SK-N-SH treated with all-trans-retinoic acid at 6 μM for 48 hours (cell line): ENCODE data around the gene PPP1R12A.

Experiments
- ATAC-seq: fragments of 200-7000 bp; cut with Tn5 transposase; 3 replicates; pipeline ENCODE4 v1.9.1; 2020; ENCODE audit warnings: mild to moderate bottlenecking, moderate library complexity
- ARNTL ChIP-seq: fragments of 450-650 bp; formaldehyde crosslinking; IDR thresholded peaks from 2 replicates; pipeline ENCODE4 v1.5.0; 2020; ENCODE audit warnings: low read depth, mild to moderate bottlenecking, moderate library complexity, borderline replicate concordance
- BACH2 ChIP-seq: fragments of 250-450 bp; sonication (Bioruptor Pico); IDR thresholded peaks from 2 replicates; pipeline ENCODE4 v1.9.0; 2021; ENCODE audit warnings: mild to moderate bottlenecking, borderline replicate concordance
- ESRRG ChIP-seq: fragments of 250-450 bp; sonication (Bioruptor Pico); IDR thresholded peaks from 2 replicates; pipeline ENCODE4 v1.6.1; 2021; ENCODE audit warnings: mild to moderate bottlenecking
- GLIS3 ChIP-seq: fragments of 250-450 bp; sonication (Bioruptor Pico); IDR thresholded peaks from 2 replicates; pipeline ENCODE4 v1.5.0; 2020; ENCODE audit warnings: mild to moderate bottlenecking, moderate library complexity
- ISL1 ChIP-seq: fragments of 250-450 bp; sonication (Bioruptor Pico); IDR thresholded peaks from 2 replicates; pipeline ENCODE4 v2.1.2; 2022; ENCODE audit warnings: mild to moderate bottlenecking, moderate library complexity
- PPARA ChIP-seq: fragments of 250-450 bp; sonication (Bioruptor Pico); IDR thresholded peaks from 2 replicates; pipeline ENCODE4 v1.5.0; 2020; ENCODE audit warnings: mild to moderate bottlenecking, borderline replicate concordance
- RARB ChIP-seq: fragments of 250-450 bp; sonication (Bioruptor Pico); IDR thresholded peaks from 2 replicates; pipeline ENCODE4 v1.8.0; 2021; ENCODE audit warnings: mild to moderate bottlenecking, moderate library complexity
- SNAI2 ChIP-seq: fragments of 250-450 bp; sonication (Bioruptor Pico); IDR thresholded peaks from 2 replicates; pipeline ENCODE4 v1.5.0; 2020; ENCODE audit warnings: mild to moderate bottlenecking, moderate library complexity
- TCF4 ChIP-seq: fragments of 250-450 bp; sonication (Bioruptor Pico); IDR thresholded peaks from 2 replicates; pipeline ENCODE4 v1.8.0; 2021; ENCODE audit warnings: mild to moderate bottlenecking, moderate library complexity, borderline replicate concordance
- TOX ChIP-seq: fragments of 250-450 bp; sonication (Bioruptor Pico); IDR thresholded peaks from 2 replicates; pipeline ENCODE4 v1.8.0; 2021; ENCODE audit warnings: mild to moderate bottlenecking, moderate library complexity, borderline replicate concordance
- ZNF565 ChIP-seq: fragments of 450-650 bp; formaldehyde crosslinking; conservative IDR thresholded peaks from 2 replicates; pipeline ENCODE4 v1.5.0; 2020; ENCODE audit warnings: low read depth, mild to moderate bottlenecking, moderate library complexity
- TF ChIP-seq, protein P1 (sequence below): fragments of 250-450 bp; sonication (Bioruptor Pico); IDR thresholded peaks from 2 replicates; pipeline ENCODE4 v1.5.1; 2020; ENCODE audit warnings: low read depth, mild to moderate bottlenecking, moderate library complexity
- TF ChIP-seq, protein P2 (sequence below): fragments of 250-450 bp; sonication (Bioruptor Pico); IDR thresholded peaks from 2 replicates; pipeline ENCODE4 v1.8.0; 2021; ENCODE audit warnings: low read depth, mild to moderate bottlenecking, moderate library complexity, borderline replicate concordance
- TF ChIP-seq, protein P3 (sequence below): fragments of 250-450 bp; sonication (Bioruptor Pico); IDR thresholded peaks from 2 replicates; pipeline ENCODE4 v1.5.0; 2020; ENCODE audit warnings: mild to moderate bottlenecking, moderate library complexity

Gene PPP1R12A

DNA sequence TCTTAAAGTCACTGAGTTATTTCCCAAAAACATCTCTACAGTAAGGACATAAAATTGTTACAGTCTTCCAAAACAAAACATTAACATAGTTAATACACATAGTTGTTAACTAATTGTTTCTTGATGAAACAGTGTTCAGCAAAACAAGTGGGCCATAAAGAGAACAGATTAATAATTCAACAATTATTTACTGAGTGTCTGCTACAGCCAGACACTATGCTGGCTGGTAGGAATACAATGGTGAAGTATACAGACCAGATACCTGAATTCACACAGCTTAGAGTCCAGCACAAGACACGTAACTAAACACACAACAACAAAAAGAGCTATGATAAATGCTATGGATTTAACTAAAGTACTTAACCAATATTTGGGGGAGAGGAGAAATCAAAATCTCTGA lies 47.0 kb downstream of the PPP1R12A start:
- ATAC-seq = no peak
- TF ChIP-seq PPARA (CRISPR knock-in tag) = no peak
- TF ChIP-seq ZNF565 (CRISPR knock-in tag) = no peak
- no peak for TF ChIP-seq ESRRG (CRISPR knock-in tag)
- TF ChIP-seq ARNTL (CRISPR knock-in tag) = no peak
- TF ChIP-seq, protein P1, sequence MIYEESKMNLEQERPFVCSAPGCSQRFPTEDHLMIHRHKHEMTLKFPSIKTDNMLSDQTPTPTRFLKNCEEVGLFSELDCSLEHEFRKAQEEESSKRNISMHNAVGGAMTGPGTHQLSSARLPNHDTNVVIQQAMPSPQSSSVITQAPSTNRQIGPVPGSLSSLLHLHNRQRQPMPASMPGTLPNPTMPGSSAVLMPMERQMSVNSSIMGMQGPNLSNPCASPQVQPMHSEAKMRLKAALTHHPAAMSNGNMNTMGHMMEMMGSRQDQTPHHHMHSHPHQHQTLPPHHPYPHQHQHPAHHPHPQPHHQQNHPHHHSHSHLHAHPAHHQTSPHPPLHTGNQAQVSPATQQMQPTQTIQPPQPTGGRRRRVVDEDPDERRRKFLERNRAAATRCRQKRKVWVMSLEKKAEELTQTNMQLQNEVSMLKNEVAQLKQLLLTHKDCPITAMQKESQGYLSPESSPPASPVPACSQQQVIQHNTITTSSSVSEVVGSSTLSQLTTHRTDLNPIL (CRISPR knock-in tag) = no peak
- TF ChIP-seq TOX (CRISPR knock-in tag) = no peak
- no peak for TF ChIP-seq ISL1 (CRISPR knock-in tag)
- TF ChIP-seq, protein P2, sequence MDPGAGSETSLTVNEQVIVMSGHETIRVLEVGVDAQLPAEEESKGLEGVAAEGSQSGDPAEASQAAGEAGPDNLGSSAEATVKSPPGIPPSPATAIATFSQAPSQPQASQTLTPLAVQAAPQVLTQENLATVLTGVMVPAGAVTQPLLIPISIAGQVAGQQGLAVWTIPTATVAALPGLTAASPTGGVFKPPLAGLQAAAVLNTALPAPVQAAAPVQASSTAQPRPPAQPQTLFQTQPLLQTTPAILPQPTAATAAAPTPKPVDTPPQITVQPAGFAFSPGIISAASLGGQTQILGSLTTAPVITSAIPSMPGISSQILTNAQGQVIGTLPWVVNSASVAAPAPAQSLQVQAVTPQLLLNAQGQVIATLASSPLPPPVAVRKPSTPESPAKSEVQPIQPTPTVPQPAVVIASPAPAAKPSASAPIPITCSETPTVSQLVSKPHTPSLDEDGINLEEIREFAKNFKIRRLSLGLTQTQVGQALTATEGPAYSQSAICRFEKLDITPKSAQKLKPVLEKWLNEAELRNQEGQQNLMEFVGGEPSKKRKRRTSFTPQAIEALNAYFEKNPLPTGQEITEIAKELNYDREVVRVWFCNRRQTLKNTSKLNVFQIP = no peak
- TF ChIP-seq RARB (CRISPR knock-in tag) = no peak
- TF ChIP-seq BACH2 (CRISPR knock-in tag) = no peak

DNA sequence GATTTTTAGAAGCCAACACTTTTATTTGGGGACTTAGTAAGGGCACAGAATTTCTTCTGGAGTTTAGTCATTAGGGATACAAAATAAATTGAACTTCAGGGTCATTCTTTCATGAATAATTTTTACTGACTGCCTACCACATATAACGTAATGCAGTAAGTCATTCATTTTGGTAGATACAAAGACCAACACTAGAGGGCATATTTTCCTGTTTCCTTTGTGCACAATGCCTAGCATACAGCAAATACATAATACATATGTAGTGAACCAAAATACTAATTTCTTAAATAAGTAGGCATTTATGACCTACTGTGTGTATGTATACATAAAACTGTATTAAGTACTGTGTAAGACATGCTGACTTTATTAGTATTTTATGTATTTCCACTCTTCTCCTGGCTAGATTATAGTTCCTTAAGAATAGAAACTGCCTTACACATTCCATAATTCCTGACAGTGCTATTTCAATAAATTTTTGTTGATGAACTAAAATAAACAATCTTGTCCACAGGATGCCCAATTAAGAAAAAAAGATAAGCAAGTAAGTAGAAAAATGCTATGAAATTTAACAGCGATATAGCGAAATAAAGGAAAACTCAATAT lies 47.9 kb downstream of the PPP1R12A start:
- TF ChIP-seq GLIS3 (no peak), BACH2 (CRISPR knock-in tag) (no peak), TOX (CRISPR knock-in tag) (no peak), PPARA (CRISPR knock-in tag) (no peak), RARB (CRISPR knock-in tag) (no peak), SNAI2 (no peak), ESRRG (CRISPR knock-in tag) (no peak)
- TF ChIP-seq, protein P2 = no peak
- TF ChIP-seq, protein P1 (CRISPR knock-in tag) = no peak
- TF ChIP-seq, protein P3, sequence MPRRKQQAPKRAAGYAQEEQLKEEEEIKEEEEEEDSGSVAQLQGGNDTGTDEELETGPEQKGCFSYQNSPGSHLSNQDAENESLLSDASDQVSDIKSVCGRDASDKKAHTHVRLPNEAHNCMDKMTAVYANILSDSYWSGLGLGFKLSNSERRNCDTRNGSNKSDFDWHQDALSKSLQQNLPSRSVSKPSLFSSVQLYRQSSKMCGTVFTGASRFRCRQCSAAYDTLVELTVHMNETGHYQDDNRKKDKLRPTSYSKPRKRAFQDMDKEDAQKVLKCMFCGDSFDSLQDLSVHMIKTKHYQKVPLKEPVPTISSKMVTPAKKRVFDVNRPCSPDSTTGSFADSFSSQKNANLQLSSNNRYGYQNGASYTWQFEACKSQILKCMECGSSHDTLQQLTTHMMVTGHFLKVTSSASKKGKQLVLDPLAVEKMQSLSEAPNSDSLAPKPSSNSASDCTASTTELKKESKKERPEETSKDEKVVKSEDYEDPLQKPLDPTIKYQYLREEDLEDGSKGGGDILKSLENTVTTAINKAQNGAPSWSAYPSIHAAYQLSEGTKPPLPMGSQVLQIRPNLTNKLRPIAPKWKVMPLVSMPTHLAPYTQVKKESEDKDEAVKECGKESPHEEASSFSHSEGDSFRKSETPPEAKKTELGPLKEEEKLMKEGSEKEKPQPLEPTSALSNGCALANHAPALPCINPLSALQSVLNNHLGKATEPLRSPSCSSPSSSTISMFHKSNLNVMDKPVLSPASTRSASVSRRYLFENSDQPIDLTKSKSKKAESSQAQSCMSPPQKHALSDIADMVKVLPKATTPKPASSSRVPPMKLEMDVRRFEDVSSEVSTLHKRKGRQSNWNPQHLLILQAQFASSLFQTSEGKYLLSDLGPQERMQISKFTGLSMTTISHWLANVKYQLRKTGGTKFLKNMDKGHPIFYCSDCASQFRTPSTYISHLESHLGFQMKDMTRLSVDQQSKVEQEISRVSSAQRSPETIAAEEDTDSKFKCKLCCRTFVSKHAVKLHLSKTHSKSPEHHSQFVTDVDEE (CRISPR knock-in tag) = no peak
- peak; percentile 91 for ATAC-seq

DNA sequence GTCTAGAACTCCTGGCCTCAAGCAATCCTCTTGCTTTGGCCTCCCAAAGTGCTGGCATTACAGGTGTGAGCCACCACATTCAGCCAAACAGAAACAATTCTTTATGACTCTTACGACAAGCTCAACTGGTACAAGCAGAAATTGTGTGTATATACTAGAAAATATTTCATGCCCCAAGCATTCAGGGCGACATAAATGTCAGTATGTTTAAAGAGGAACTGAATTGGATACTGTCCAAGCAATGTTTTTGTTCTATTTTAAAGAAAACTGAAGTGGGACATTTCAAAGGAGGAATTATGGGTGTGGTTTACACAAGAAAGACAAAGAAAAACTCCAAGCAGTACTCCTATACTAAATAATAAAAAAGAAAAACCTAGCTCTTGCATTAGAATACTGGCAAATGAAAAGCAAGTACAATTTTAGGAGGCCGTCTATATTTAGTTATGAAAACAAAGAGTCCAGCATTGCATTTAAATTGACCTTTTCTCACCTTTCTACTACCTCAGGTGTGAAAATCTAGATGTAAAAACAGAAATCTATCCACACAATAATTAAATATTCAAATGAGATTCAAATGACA lies 48.9 kb downstream of the PPP1R12A start:
- TF ChIP-seq, protein P3 (CRISPR knock-in tag) = no peak
- TF ChIP-seq TOX (CRISPR knock-in tag) = no peak
- no peak for TF ChIP-seq ESRRG (CRISPR knock-in tag)
- TF ChIP-seq TCF4 (CRISPR knock-in tag) = no peak
- ATAC-seq = no peak
